Astrocyte (in vitro differentiated cells and primary cell): ENCODE measurements around the gene FDPS. TPM values are rescaled to one million over a fixed set of nuclear protein-coding genes. Genes with fewer than 3 reads are reported as not detected.
A peak's percentile ranks its signal among the peaks of the same experiment; 100 is the strongest.

Experiments used
- DNase-seq: peaks from one replicate; pipeline ENCODE4 v3.0.0-alpha.2; 2010; ENCODE audit warnings: low read depth
- FAIRE-seq: peaks from 2 replicates; lab custom pipeline; 2011; peaks lifted over from hg19 to GRCh38; lab: Jason Lieb, UNC
- H2AFZ ChIP-seq: 2 replicates; pipeline ENCODE4 v1.6.0; 2012; ENCODE audit warnings: low read depth, low read length, inconsistent platforms
- H3K27ac ChIP-seq: 2 replicates; pipeline ENCODE4 v1.5.1; 2011; ENCODE audit warnings: low read depth, low read length, inconsistent platforms
- H3K27me3 ChIP-seq: 2 replicates; pipeline ENCODE4 v1.6.0; 2011; ENCODE audit warnings: low read length, inconsistent platforms; ENCODE audit not compliant: insufficient read depth
- H3K36me3 ChIP-seq: 2 replicates; pipeline ENCODE4 v1.5.1; 2011; ENCODE audit warnings: low read length, inconsistent platforms; ENCODE audit not compliant: insufficient read depth
- H3K4me1 ChIP-seq: 2 replicates; pipeline ENCODE4 v1.5.1; 2011; ENCODE audit warnings: low read length, inconsistent platforms; ENCODE audit not compliant: insufficient read depth
- H3K4me2 ChIP-seq: 2 replicates; pipeline ENCODE4 v1.6.0; 2012; ENCODE audit warnings: low read length, inconsistent platforms
- H3K4me3 ChIP-seq: 2 replicates; pipeline ENCODE4 v1.5.1; 2011; ENCODE audit warnings: low read depth, mild to moderate bottlenecking, low read length, inconsistent platforms; ENCODE audit not compliant: insufficient read depth
- H3K79me2 ChIP-seq: 2 replicates; pipeline ENCODE4 v1.6.0; 2012; ENCODE audit warnings: mild to moderate bottlenecking, low read length, inconsistent platforms; ENCODE audit not compliant: insufficient read depth
- H3K9ac ChIP-seq: 2 replicates; pipeline ENCODE4 v1.6.0; 2012; ENCODE audit warnings: mild to moderate bottlenecking, low read length, inconsistent platforms
- H3K9me3 ChIP-seq: 2 replicates; pipeline ENCODE4 v1.5.1; 2012; ENCODE audit warnings: low read depth, mild to moderate bottlenecking, low read length, inconsistent platforms; ENCODE audit not compliant: insufficient read depth
- H4K20me1 ChIP-seq: 2 replicates; pipeline ENCODE4 v1.6.0; 2012; ENCODE audit warnings: low read length, inconsistent platforms; ENCODE audit not compliant: insufficient read depth
- H3K27ac Mint-ChIP-seq: one replicate; pipeline ENCODE4 v1.8.0; 2021; ENCODE audit warnings: mild to moderate bottlenecking, mixed read lengths; ENCODE audit not compliant: unreplicated experiment
- H3K27me3 Mint-ChIP-seq: one replicate; pipeline ENCODE4 v1.8.0; 2021; ENCODE audit warnings: low read depth, mixed read lengths; ENCODE audit not compliant: unreplicated experiment
- H3K36me3 Mint-ChIP-seq: one replicate; pipeline ENCODE4 v1.8.0; 2021; ENCODE audit warnings: low read depth, mixed read lengths; ENCODE audit not compliant: unreplicated experiment
- H3K4me1 Mint-ChIP-seq: one replicate; pipeline ENCODE4 v1.8.0; 2021; ENCODE audit warnings: low read depth, mixed read lengths; ENCODE audit not compliant: unreplicated experiment
- H3K4me3 Mint-ChIP-seq: one replicate; pipeline ENCODE4 v1.8.0; 2021; ENCODE audit warnings: mild to moderate bottlenecking, moderate library complexity, mixed read lengths; ENCODE audit not compliant: unreplicated experiment
- H3K9me3 Mint-ChIP-seq: one replicate; pipeline ENCODE4 v1.8.0; 2021; ENCODE audit warnings: mild to moderate bottlenecking, mixed read lengths; ENCODE audit not compliant: unreplicated experiment
- CTCF ChIP-seq: IDR thresholded peaks from 2 replicates; pipeline ENCODE4 v1.5.1; 2011; ENCODE audit warnings: low read depth, mild to moderate bottlenecking, inconsistent platforms, low read length, moderate library complexity; ENCODE audit not compliant: insufficient read depth
- EZH2 ChIP-seq: IDR thresholded peaks from 2 replicates; pipeline ENCODE4 v1.6.1; 2012; ENCODE audit warnings: mild to moderate bottlenecking, low read length, inconsistent platforms; ENCODE audit not compliant: insufficient read depth
- total RNA-seq: library from RNA; stranded (reverse); gene quantifications from 2 replicates; pipeline ENCODE4 v1.2.1, GENCODE V29; 2021

FDPS gene
- total RNA-seq, 1 donor from 2014 or later: 217 TPM

DNA sequence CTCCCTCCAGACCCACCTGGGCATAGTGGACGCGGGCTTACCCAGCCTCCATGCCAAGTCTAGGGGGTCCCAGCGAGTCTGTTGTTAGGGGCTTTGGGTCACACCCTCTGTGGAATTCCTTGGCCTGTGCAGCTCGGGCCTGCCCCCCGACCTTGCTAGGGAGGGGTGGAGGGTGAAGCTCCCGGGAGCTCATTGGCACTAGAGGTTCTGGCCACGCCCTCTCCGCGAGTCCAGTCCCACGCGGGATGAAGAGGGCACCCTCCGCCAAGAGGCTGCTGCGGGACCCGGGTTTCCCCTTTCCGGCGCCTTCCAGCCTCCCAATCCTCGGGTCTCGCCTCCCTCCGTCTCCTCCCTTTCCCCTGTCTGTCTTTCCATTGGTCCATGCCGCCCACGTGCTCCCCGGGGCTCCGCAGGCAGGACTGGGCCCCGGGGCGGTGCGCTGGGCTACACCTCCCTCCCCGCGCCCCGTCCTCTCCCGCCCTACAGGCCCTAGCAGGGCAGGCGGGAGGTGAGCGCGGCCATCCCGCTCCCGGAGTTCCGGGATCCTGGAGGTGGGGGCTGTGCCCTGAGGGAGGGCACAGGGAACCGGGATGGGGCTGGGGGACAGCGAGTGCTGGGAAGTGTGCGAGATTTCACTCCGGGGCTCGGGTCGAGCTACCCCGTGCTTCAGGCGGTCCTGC lies 15.5 kb downstream of the FDPS start:
- peak overlapping the region; percentile 74 for H3K27ac ChIP-seq
- peaks cover 47% of the 10 kb centered on the region for H4K20me1 ChIP-seq

GRCh38 chr1:155324717-155325602 lies 16.3 kb downstream of the FDPS start:
- H3K36me3 Mint-ChIP-seq: peaks cover 9% of the 10 kb centered on the region
- TF ChIP-seq CTCF (peak; percentile 16), EZH2 (no peak)
- Histone ChIP-seq H3K9ac (peak overlapping the region; percentile 85), H3K4me3 (peak overlapping the region; percentile 80), H4K20me1 (peaks cover 47% of the 10 kb centered on the region), H3K9me3 (no peaks in the 10 kb centered on the region), H3K36me3 (peaks cover 6% of the 10 kb centered on the region), H3K27me3 (no peaks in the 10 kb centered on the region), H3K4me1 (peaks cover 32% of the 10 kb centered on the region), H2AFZ (peak overlapping the region; percentile 58), H3K79me2 (peaks cover 40% of the 10 kb centered on the region), H3K4me2 (peak overlapping the region; percentile 99), H3K27ac (peak overlapping the region; percentile 32)
- peak overlapping the region; percentile 58 for H3K27ac Mint-ChIP-seq
- DNase-seq: no peak
- no peaks in the 10 kb centered on the region for H3K9me3 Mint-ChIP-seq
- FAIRE-seq: no peak
- no peaks in the 10 kb centered on the region for H3K27me3 Mint-ChIP-seq
- H3K4me1 Mint-ChIP-seq: peaks cover 17% of the 10 kb centered on the region
- H3K4me3 Mint-ChIP-seq: peak overlapping the region; percentile 91

More for the DNA sequence above, 15.5 kb downstream of the FDPS start:
- peaks cover 8% of the 10 kb centered on the region for H3K36me3 Mint-ChIP-seq
- Histone ChIP-seq H3K36me3 (peaks cover 8% of the 10 kb centered on the region), H3K4me1 (peaks cover 32% of the 10 kb centered on the region), H3K4me2 (peak overlapping the region; percentile 99), H2AFZ (peak overlapping the region; percentile 70), H3K9me3 (no peaks in the 10 kb centered on the region), H3K79me2 (peaks cover 40% of the 10 kb centered on the region), H3K9ac (peak overlapping the region; percentile 85), H3K27me3 (no peaks in the 10 kb centered on the region), H3K4me3 (peak overlapping the region; percentile 80)
- no peaks in the 10 kb centered on the region for H3K27me3 Mint-ChIP-seq
- DNase-seq (peak; percentile 89), FAIRE-seq (no peak)
- peak overlapping the region; percentile 12 for H3K27ac Mint-ChIP-seq
- peak overlapping the region; percentile 91 for H3K4me3 Mint-ChIP-seq
- TF ChIP-seq CTCF: no peak
- H3K9me3 Mint-ChIP-seq: no peaks in the 10 kb centered on the region
- H3K4me1 Mint-ChIP-seq: peaks cover 17% of the 10 kb centered on the region
